ENCODE data around the gene EID1.

DNA sequence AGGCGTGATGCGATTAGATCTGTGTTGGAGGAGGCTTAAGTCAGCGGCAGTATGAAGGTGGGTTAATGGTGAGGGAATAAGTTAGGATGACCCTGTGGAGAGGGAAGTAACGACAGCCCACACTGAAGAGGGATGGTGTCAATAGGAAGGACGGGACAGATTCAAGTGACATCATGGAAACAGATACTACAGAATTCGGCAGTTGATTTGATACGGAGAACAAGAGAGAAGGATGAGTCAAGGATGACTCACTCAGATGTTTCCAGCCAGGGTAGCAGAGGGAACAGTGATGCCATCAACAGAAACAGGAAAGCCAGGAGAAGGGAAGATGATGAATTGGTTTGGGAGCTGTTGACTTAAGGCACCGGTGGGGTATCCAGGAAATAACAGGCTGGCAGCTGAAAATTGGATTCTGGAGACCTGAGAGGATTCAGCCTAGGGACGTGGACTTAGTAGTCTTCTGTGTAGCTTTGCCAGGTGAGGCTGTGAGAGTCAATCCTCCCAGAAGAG is 47.8 kb downstream of the EID1 start:
- TF ChIP-seq, protein P1, sequence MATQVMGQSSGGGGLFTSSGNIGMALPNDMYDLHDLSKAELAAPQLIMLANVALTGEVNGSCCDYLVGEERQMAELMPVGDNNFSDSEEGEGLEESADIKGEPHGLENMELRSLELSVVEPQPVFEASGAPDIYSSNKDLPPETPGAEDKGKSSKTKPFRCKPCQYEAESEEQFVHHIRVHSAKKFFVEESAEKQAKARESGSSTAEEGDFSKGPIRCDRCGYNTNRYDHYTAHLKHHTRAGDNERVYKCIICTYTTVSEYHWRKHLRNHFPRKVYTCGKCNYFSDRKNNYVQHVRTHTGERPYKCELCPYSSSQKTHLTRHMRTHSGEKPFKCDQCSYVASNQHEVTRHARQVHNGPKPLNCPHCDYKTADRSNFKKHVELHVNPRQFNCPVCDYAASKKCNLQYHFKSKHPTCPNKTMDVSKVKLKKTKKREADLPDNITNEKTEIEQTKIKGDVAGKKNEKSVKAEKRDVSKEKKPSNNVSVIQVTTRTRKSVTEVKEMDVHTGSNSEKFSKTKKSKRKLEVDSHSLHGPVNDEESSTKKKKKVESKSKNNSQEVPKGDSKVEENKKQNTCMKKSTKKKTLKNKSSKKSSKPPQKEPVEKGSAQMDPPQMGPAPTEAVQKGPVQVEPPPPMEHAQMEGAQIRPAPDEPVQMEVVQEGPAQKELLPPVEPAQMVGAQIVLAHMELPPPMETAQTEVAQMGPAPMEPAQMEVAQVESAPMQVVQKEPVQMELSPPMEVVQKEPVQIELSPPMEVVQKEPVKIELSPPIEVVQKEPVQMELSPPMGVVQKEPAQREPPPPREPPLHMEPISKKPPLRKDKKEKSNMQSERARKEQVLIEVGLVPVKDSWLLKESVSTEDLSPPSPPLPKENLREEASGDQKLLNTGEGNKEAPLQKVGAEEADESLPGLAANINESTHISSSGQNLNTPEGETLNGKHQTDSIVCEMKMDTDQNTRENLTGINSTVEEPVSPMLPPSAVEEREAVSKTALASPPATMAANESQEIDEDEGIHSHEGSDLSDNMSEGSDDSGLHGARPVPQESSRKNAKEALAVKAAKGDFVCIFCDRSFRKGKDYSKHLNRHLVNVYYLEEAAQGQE (tag by site-specific recombination; IDR thresholded peaks at IDR 0.05), result no peak
- TF ChIP-seq ZNF48 (tag by site-specific recombination; IDR thresholded peaks at IDR 0.05), result no peak
- TF ChIP-seq ZEB2 (tag by site-specific recombination; IDR thresholded peaks at IDR 0.05), result peak; percentile 97
- TF ChIP-seq, protein P2, sequence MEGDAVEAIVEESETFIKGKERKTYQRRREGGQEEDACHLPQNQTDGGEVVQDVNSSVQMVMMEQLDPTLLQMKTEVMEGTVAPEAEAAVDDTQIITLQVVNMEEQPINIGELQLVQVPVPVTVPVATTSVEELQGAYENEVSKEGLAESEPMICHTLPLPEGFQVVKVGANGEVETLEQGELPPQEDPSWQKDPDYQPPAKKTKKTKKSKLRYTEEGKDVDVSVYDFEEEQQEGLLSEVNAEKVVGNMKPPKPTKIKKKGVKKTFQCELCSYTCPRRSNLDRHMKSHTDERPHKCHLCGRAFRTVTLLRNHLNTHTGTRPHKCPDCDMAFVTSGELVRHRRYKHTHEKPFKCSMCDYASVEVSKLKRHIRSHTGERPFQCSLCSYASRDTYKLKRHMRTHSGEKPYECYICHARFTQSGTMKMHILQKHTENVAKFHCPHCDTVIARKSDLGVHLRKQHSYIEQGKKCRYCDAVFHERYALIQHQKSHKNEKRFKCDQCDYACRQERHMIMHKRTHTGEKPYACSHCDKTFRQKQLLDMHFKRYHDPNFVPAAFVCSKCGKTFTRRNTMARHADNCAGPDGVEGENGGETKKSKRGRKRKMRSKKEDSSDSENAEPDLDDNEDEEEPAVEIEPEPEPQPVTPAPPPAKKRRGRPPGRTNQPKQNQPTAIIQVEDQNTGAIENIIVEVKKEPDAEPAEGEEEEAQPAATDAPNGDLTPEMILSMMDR (tag by site-specific recombination; IDR thresholded peaks at IDR 0.05), result no peak
- no peak for TF ChIP-seq ZNF768 (tag by site-specific recombination; IDR thresholded peaks at IDR 0.05)
